ENCODE data around the gene TES. TPM values are rescaled to one million over a fixed set of nuclear protein-coding genes. Genes with fewer than 3 reads are reported as not detected.

Gene TES
- total and polyA plus RNA-seq, 9 of the 15 experiments (the other 6 are each of a cell fraction or from before 2014, with no cell fraction given) = 20.7 to 61.6 (median 53.8) TPM

DNA sequence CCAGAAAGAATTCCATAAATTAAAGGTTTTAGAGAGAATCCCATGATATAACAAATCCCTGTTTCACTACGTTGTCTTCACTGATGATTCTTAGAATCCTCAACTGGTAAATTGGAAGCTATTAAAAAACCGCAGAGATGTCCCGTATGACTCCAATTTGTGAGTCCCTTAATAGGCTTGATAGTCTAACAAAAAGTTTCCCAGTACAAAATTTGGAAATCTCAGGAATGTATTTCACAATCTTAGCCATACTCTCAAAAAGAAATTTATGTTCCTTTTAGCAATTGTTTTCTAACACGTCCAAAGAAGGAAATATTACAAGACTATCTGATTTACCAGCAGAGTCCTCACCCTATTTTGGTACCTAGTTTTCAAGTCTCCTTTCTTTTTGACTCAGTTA lies 2.5 kb downstream of the TES start (continued):
- TF ChIP-seq, protein P1, sequence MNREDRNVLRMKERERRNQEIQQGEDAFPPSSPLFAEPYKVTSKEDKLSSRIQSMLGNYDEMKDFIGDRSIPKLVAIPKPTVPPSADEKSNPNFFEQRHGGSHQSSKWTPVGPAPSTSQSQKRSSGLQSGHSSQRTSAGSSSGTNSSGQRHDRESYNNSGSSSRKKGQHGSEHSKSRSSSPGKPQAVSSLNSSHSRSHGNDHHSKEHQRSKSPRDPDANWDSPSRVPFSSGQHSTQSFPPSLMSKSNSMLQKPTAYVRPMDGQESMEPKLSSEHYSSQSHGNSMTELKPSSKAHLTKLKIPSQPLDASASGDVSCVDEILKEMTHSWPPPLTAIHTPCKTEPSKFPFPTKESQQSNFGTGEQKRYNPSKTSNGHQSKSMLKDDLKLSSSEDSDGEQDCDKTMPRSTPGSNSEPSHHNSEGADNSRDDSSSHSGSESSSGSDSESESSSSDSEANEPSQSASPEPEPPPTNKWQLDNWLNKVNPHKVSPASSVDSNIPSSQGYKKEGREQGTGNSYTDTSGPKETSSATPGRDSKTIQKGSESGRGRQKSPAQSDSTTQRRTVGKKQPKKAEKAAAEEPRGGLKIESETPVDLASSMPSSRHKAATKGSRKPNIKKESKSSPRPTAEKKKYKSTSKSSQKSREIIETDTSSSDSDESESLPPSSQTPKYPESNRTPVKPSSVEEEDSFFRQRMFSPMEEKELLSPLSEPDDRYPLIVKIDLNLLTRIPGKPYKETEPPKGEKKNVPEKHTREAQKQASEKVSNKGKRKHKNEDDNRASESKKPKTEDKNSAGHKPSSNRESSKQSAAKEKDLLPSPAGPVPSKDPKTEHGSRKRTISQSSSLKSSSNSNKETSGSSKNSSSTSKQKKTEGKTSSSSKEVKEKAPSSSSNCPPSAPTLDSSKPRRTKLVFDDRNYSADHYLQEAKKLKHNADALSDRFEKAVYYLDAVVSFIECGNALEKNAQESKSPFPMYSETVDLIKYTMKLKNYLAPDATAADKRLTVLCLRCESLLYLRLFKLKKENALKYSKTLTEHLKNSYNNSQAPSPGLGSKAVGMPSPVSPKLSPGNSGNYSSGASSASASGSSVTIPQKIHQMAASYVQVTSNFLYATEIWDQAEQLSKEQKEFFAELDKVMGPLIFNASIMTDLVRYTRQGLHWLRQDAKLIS (CRISPR knock-in tag; IDR thresholded peaks at IDR 0.05) = 0 out of 2 replicates have a peak, but pooled peaks have one; percentile 57
- no peak for TF ChIP-seq TAF9B (IDR thresholded peaks at IDR 0.05; ENCODE audit: partially characterized antibody)
- TF ChIP-seq SAP30 (IDR thresholded peaks at IDR 0.05; ENCODE audit: borderline replicate concordance, insufficient read depth, low read depth, low read length, poor library complexity, severe bottlenecking) = no peak
- no peak for TF ChIP-seq SMAD3 (CRISPR knock-in tag; conservative IDR thresholded peaks at IDR 0.05)
- no peak for TF ChIP-seq JUN (IDR thresholded peaks at IDR 0.05; ENCODE audit: borderline replicate concordance, low read depth, low read length)
- TF ChIP-seq JUN (CRISPR knock-in tag; IDR thresholded peaks at IDR 0.05; ENCODE audit: borderline replicate concordance) = no peak
- no peak for TF ChIP-seq NCOA6 (IDR thresholded peaks at IDR 0.05)
- TF ChIP-seq RB1 (IDR thresholded peaks at IDR 0.05; ENCODE audit: low read depth) = no peak
- TF ChIP-seq GTF2E2 (tag; IDR thresholded peaks at IDR 0.05) = 0 out of 2 replicates have a peak, but pooled peaks have one; percentile 14
- TF ChIP-seq HNRNPUL1 (IDR thresholded peaks at IDR 0.05; ENCODE audit: low read length) = no peak
- TF ChIP-seq, protein P2, sequence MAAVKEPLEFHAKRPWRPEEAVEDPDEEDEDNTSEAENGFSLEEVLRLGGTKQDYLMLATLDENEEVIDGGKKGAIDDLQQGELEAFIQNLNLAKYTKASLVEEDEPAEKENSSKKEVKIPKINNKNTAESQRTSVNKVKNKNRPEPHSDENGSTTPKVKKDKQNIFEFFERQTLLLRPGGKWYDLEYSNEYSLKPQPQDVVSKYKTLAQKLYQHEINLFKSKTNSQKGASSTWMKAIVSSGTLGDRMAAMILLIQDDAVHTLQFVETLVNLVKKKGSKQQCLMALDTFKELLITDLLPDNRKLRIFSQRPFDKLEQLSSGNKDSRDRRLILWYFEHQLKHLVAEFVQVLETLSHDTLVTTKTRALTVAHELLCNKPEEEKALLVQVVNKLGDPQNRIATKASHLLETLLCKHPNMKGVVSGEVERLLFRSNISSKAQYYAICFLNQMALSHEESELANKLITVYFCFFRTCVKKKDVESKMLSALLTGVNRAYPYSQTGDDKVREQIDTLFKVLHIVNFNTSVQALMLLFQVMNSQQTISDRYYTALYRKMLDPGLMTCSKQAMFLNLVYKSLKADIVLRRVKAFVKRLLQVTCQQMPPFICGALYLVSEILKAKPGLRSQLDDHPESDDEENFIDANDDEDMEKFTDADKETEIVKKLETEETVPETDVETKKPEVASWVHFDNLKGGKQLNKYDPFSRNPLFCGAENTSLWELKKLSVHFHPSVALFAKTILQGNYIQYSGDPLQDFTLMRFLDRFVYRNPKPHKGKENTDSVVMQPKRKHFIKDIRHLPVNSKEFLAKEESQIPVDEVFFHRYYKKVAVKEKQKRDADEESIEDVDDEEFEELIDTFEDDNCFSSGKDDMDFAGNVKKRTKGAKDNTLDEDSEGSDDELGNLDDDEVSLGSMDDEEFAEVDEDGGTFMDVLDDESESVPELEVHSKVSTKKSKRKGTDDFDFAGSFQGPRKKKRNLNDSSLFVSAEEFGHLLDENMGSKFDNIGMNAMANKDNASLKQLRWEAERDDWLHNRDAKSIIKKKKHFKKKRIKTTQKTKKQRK (IDR thresholded peaks at IDR 0.05; ENCODE audit: borderline replicate concordance, low read depth, low read length) = no peak
- TF ChIP-seq ETV1 (tag; conservative IDR thresholded peaks at IDR 0.05; ENCODE audit: low read depth) = peak; percentile 25; the same call in 1 of the 2 replicates

All from K562 (cell line).